Activated CD8-positive, alpha-beta memory T cell treated with anti-CD3 and anti-CD28 coated beads for 48 hours (primary cell): ENCODE measurements around the gene USP2.

Experiments
- DNase-seq, 3 experiments: peaks; one replicate each; pipeline ENCODE4 v3.0.0-alpha.2; 2020; ENCODE audit warnings: low read depth in 2 of 3, low spot score in 2 of 3

USP2 gene

GRCh38 chr11:119363851-119364590 lies 17.5 kb downstream of the USP2 start:
- DNase-seq, result peak in 1 of 3 experiments; percentile 22

DNA sequence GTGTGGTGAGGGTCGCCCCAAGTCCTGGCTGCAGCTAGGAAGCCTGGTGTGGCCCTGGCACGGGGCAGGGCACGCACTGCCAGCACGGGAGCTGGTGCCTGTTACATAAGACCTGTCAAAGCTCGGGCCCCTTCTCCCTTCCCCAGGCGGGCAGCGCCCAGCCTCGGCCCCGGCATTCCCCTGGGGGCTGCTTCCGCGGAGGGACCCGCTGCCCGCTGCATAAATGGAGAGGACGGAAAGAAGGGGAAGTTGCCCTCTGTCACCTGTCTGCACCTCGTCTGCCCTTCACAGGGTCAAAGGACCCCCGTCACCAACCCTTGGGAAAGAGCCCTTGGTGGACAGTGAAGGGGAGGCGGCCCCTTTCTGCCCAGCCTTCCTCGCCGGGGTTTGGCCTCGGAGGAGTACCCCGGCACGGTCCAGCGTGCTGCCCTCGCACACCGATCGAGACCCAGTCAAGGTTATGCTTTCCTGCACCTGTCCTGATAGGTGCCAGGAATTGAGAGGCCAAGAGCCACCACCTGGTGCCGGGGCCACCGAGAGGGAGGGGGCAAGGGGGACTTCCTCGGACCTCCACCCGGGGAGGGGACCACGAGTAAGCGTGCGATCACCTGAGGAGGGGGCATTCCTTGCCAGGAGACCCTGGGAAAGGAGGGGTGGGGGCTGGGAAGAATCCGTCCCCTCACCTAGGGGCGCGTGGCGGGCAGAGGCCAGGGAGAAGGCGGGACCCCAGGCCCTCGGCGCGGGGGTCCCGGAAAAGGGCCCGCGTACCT lies 18.2 kb downstream of the USP2 start:
- no peak for DNase-seq

GRCh38 chr11:119362741-119363080 lies 18.8 kb downstream of the USP2 start:
- no peak for DNase-seq

DNA sequence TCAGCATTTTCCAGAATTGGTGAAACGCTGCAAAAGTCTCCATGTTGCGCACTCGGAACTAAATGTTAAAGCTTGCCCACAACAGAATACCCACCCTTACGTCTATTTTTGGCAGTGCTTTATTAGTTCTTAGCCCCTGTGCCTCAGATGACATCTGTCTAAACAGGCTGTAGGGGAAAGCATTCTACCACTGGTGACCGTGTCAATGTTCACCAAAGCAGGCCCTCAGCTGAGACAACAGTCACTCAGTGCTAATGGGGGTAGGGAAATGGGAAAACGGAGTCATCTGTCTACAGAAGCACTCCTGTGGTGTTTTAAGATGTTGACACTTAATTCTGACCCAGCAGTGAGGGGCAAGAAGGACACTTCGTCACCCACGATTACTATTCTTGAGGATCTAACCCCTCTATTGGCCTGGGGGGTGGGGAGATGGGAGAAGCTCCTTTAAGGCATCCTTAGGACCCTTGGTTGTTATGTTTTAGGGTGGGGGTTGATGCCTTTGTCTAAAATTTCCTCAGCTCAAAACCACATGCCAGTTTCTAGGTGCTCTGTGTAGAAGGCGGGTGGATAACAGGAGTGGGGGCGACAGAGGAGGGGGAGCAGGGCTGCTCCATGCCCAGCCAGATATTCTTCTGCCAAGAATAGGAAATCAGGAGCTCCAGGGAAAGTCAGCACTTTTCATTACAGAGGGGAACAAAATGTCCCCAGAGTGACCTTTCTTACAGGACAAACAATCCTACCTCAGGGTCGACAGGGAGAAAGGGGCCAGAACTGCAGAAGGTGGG lies 19.4 kb downstream of the USP2 start:
- DNase-seq, result no peak

GRCh38 chr11:119361056-119361787 lies 20.3 kb downstream of the USP2 start:
- DNase-seq, result peak in 1 of 3 experiments; percentile 37

- DNase-seq, result no peak
Measured at GRCh38 chr11:119359365-119360214, 21.9 kb downstream of the USP2 start.

GRCh38 chr11:119357074-119357473 lies 24.4 kb downstream of the USP2 start:
- DNase-seq, result no peak

GRCh38 chr11:119356349-119357031 lies 25.0 kb downstream of the USP2 start:
- peak in 2 of 3 experiments; percentile 42 to 56 for DNase-seq

GRCh38 chr11:119355091-119355843 lies 26.2 kb downstream of the USP2 start:
- no peak for DNase-seq

DNA sequence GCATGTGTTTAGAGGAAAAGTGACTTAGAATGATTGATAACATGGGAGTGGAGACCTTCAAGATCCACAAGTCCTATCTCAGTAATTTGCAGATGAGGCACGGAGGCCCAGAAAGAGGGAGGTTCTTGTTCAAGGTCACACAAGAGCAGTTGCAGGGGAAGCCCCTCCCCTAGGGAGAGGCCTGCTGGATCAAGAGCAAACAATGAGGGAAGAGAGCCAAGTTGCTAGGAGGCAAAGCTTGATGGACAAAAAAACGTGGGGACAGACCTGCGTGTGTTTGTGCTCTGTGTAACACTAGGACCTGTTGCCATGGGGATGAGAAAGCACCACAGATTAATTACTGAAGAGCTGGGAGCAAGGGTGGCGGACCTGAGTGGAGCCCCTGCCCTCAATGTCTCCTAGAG lies 28.6 kb downstream of the USP2 start:
- DNase-seq, result no peak

DNA sequence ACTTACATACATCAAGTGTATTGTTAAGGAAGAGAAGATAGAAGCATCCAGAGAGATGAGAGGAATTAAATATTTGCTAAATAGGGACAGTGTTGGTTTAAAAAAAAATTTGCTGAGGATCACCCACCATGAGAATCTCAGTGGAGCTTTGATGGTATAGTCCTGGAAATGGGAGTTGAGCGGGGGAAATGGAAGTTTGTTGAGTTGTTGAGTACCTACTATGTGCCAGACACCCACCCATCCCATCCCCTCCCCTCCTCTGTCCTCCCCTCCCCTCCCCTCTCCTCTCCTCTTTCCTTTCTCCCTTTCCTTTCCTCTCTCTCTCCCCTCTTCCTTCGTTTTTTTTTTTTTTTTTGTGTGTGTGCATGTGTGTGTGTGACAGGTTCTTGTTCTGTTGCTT lies 30.3 kb downstream of the USP2 start:
- DNase-seq, result no peak

DNA sequence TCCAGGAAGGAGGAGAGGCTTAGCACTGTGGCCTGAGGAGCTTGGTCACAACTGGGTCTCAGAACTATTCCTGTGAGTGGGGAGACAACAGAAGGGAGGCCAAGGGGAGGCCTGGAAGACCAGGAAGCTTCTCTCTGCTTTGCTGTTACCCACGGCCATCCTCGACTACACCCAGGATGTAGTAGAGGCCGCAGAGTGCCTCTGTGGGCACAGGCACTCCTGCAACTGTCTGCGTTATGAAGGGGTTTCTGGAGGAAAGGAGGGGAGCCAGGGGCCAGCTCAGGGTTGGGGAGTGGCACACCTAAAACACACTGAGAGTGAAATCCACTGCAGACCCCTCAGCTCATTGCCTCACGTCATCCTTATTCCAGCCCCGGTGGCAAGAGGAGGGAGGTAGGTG lies 31.2 kb downstream of the USP2 start:
- no peak for DNase-seq

GRCh38 chr11:119347940-119348605 lies 33.4 kb downstream of the USP2 start:
- DNase-seq, result no peak

- DNase-seq, result no peak
Measured at GRCh38 chr11:119347242-119347641, 34.2 kb downstream of the USP2 start.

- DNase-seq, result no peak
Measured at GRCh38 chr11:119346605-119347004, 34.9 kb downstream of the USP2 start, which contains the start of gene MFRP. TSS of gene MFRP (minus strand) at chr11:119346705. CDS start at chr11:119346513, 192 bp downstream.

GRCh38 chr11:119345685-119346084 lies 35.8 kb downstream of the USP2 start:
- no peak for DNase-seq

GRCh38 chr11:119344291-119345010 lies 37.0 kb downstream of the USP2 start:
- DNase-seq, result no peak

- DNase-seq, result no peak
Measured at GRCh38 chr11:119343726-119344125, 37.8 kb downstream of the USP2 start.
